ENCODE results near the gene PDCD1LG2. TPM values are rescaled to one million over a fixed set of nuclear protein-coding genes. Genes with fewer than 3 reads are reported as not detected.

The PDCD1LG2 gene
- total and polyA plus RNA-seq, 2 of the 8 experiments (the other 6 are each of a cell fraction or from before 2014, with no cell fraction given), result not detected

DNA sequence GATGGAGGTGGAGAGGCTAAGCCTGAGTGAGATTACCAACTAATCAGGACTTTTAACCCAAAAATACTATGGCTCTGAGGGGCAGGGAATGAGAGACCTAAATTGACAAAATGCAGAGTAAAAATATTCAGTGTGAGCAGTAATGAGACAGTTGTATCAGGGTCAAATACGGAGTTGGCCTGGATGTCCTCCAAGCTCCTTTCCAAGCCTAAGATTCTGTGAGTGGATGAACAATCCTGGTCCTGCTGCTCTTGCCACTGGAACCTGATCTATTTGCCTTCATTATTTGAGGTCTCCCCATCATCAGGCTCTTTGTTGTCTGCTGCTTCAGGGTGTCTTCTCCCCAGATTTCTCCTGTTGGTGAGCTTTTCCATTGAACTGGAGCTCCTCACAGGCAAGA lies 1.1 kb downstream of the PDCD1LG2 start:
- CTCF ChIA-PET (ENCODE audit: partially characterized antibody), result interaction anchor here (1.1 to 1.2 kb wide), 2 partner anchors 12 to 46 kb away, joined by 3 to 5 read pairs; no protein-coding TSS in a partner anchor
- H3K9ac ChIP-seq (replicated peaks in 1 of 4; ENCODE audit: extremely low read depth in 1 of 4, low read depth in 3 of 4, low read length in 3 of 4), result no peak overlapping the region
- TF ChIP-seq POLR2AphosphoS5 (IDR thresholded peaks at IDR 0.05; ENCODE audit: low read depth, low read length) (no peak), ASH2L (IDR thresholded peaks at IDR 0.05; ENCODE audit: low read length) (no peak), YY1 (IDR thresholded peaks at IDR 0.05; ENCODE audit: low read depth, low read length) (no peak), RXRA (IDR thresholded peaks at IDR 0.05; ENCODE audit: insufficient read depth, low read depth, low read length) (no peak)

More for the DNA sequence above, 1.1 kb downstream of the PDCD1LG2 start:
- H2BK120ac ChIP-seq (replicated peaks; ENCODE audit: low read depth, low read length), result no peak overlapping the region
- H3K27ac ChIP-seq (ENCODE audit: low read depth, low read length), result no peak overlapping the region
- no peak overlapping the region for H2AK5ac ChIP-seq (ENCODE audit: low read depth, low read length)
- H2BK5ac ChIP-seq (ENCODE audit: low read depth, low read length), result no peak overlapping the region
- H4K5ac ChIP-seq (ENCODE audit: insufficient read length, low read depth, low read length), result no peak overlapping the region
- H3K23me2 ChIP-seq (ENCODE audit: low read depth, low read length), result no peaks in the 10 kb centered on the region
- H2BK20ac ChIP-seq (ENCODE audit: low read length), result no peak overlapping the region
- no peak overlapping the region for H2AFZ ChIP-seq (ENCODE audit: low read length)
- POLR2A ChIA-PET (ENCODE audit: partially characterized antibody), result interaction anchor here (1.5 kb wide), 1 partner anchor 12 kb away, joined by 4 read pairs; no protein-coding TSS in a partner anchor
- H3K4me3 ChIP-seq (ENCODE audit: extremely low read depth in 1 of 4, insufficient read depth in 2 of 4, low read depth in 3 of 4, low read length in 4 of 4), result no peak overlapping the region
- no peak overlapping the region for H3K56ac ChIP-seq (replicated peaks; ENCODE audit: insufficient read length, low read depth, low read length)
- no peaks in the 10 kb centered on the region for H3K79me1 ChIP-seq (ENCODE audit: low read depth, low read length)
- no peaks in the 10 kb centered on the region for H3K36me3 ChIP-seq (ENCODE audit: control insufficient read depth in 2 of 4, insufficient read depth in 4 of 4, low read length in 3 of 4)
- WGBS, 2 experiments (ENCODE audit: extremely low coverage in 1 of 2, insufficient coverage in 1 of 2, insufficient read length in 1 of 2, insufficient replicate concordance in 2 of 2, low coverage in 1 of 2, low lambda C conversion rate in 2 of 2, missing lambda C conversion rate in 1 of 2), result 100% methylated on average over 1 of the region's 1 CpG; no CpG with 5 or more reads in 1 of the 2 experiments
- H3K4ac ChIP-seq (replicated peaks; ENCODE audit: insufficient read length, low read depth, low read length), result no peak overlapping the region
- H3K9me3 ChIP-seq (ENCODE audit: insufficient read depth in 2 of 2, low read depth in 1 of 2, low read length in 1 of 2), result no peaks in the 10 kb centered on the region
- no peak overlapping the region for H2BK12ac ChIP-seq (ENCODE audit: low read depth, low read length)
- no peak overlapping the region for H3K23ac ChIP-seq (ENCODE audit: insufficient read length)
- H3K14ac ChIP-seq (ENCODE audit: insufficient read length), result no peak overlapping the region
- H4K8ac ChIP-seq (ENCODE audit: extremely low read depth, insufficient read depth, low read length), result no peak overlapping the region
- DNase-seq (ENCODE audit: low read depth in 1 of 2, low spot score in 2 of 2) (no peak), FAIRE-seq (no peak)
- H3K27me3 ChIP-seq (replicated peaks in 1 of 4; ENCODE audit: control insufficient read depth in 3 of 4, extremely low read depth in 1 of 4, insufficient read depth in 3 of 4, low read length in 3 of 4), result no peaks in the 10 kb centered on the region
- no peaks in the 10 kb centered on the region for H4K20me1 ChIP-seq (replicated peaks in 1 of 2; ENCODE audit: control insufficient read depth in 1 of 2, insufficient read depth in 2 of 2, low read length in 2 of 2)
- no peak overlapping the region for H3K4me2 ChIP-seq (ENCODE audit: insufficient read depth in 1 of 2, low read depth in 2 of 2, low read length in 2 of 2)
- H3K79me2 ChIP-seq (ENCODE audit: control insufficient read depth in 1 of 2, insufficient read depth in 2 of 2, low read length in 2 of 2), result no peaks in the 10 kb centered on the region
- no peaks in the 10 kb centered on the region for H3K4me1 ChIP-seq (replicated peaks in 1 of 4; ENCODE audit: control insufficient read depth in 3 of 4, insufficient read depth in 4 of 4, low read length in 3 of 4)
- H4K91ac ChIP-seq (replicated peaks; ENCODE audit: insufficient read length, low read length), result no peak overlapping the region
- no peak overlapping the region for H3K18ac ChIP-seq (ENCODE audit: extremely low read depth, low read length)
- H2BK15ac ChIP-seq (ENCODE audit: low read length), result no peak overlapping the region
